Retinal pigment epithelial cell (primary cell): ENCODE results near the gene TSC22D2.

Experiments
- DNase-seq: peaks from one replicate; pipeline ENCODE4 v3.0.0-alpha.2; 2010; ENCODE audit warnings: low read depth
- H3K4me3 ChIP-seq: 2 replicates; pipeline ENCODE4 v1.5.1; 2011; ENCODE audit warnings: mild to moderate bottlenecking, low read length, control low read depth, moderate library complexity
- TF ChIP-seq, protein P1 (sequence below): conservative IDR thresholded peaks from 2 replicates; pipeline ENCODE4 v1.5.1; 2011; ENCODE audit warnings: low read depth, low read length, control low read depth, inconsistent platforms

The TSC22D2 gene

DNA sequence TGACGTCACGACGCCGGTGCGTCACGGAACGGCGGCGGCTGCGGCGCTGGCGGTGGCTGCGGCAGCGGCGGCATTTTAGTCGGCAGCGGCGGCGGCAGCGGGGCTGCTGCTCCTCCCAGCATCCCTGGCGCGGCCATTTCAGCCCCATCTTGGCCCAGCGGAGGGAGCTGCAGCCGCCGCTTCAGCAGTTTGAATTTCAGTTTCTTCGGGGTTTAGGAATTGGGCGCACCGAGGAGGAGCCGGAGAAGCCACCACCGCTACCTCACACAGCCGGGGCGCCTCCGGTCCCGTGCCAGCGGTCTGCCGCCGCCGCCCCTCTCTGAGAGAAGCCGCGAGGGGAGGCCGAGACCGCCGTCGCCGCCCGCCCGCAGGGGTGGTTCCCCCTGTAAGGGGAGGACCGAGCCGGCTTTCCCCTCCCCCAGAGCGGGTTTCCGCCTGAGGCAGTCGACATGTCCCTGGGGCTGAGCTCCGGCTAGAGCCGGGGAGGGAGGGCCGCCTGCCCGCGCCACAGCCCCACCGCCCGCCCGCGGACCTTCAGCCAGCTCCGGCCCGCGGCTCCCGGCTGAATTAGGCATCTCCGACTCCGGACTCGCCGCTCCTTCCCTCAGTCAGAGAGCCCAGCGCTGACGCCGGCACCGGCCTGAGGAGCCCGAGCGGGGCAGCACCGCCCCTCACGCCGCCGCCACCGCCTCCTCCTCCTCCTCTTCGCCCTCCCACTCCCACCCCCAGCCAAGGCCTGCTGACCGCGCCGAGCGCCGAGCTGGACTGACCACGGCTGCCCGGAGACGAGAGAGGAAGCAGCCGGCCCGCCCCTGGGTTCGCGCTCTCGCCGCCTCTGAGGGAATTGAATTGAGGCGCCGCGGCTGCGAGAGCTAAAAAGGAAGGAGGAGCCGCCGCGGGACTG is at the start of gene TSC22D2:
Gene TSC22D2 (plus strand): TSS at position 78 of the 904 bp plus-strand sequence. CDS start 1,053 bp downstream, outside the sequence.
- TF ChIP-seq, protein P1, sequence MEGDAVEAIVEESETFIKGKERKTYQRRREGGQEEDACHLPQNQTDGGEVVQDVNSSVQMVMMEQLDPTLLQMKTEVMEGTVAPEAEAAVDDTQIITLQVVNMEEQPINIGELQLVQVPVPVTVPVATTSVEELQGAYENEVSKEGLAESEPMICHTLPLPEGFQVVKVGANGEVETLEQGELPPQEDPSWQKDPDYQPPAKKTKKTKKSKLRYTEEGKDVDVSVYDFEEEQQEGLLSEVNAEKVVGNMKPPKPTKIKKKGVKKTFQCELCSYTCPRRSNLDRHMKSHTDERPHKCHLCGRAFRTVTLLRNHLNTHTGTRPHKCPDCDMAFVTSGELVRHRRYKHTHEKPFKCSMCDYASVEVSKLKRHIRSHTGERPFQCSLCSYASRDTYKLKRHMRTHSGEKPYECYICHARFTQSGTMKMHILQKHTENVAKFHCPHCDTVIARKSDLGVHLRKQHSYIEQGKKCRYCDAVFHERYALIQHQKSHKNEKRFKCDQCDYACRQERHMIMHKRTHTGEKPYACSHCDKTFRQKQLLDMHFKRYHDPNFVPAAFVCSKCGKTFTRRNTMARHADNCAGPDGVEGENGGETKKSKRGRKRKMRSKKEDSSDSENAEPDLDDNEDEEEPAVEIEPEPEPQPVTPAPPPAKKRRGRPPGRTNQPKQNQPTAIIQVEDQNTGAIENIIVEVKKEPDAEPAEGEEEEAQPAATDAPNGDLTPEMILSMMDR = peak; percentile 9
- H3K4me3 ChIP-seq = peak within 1 kb of the TSS; percentile 98
- peak; percentile 72 for DNase-seq

DNA sequence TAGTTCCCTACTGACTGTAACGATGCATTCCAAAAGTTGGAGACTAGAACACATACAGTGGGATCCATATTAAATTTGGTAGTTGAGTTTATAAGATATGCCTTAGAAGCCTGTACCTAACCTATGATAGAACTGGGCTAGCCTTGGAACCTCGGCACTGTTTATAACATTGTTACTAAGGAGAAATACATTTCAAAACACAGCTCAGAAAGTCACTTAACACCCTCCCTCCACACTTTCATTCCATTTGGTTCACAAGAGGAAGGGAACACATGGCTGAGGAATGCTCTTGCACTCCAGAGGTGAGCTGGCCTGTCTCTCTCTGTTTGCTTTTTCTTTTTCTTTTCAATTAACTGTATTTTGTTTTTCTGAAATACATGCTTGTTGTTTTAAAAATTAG is 48.7 kb upstream of the TSC22D2 start:
- DNase-seq = no peak
- TF ChIP-seq, protein P1 = no peak
- no peak overlapping the region for H3K4me3 ChIP-seq

DNA sequence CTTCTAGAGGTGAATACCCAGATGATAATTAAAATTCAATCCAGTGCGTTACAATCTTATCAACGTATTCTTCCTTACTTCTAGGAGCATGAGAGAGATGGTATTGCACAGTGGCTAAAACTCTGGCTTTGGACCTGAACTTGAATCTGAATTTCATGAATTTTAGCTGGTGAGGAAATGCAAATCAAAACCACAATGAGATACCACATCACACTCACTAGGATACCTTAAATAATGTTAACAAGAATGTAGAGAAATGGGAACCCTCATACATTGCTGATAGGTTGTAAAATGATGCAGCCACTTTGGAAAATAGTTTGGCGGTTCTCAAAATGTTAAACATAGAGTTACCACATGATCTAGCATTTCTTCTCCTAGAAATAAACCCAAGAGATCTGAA is 47.1 kb upstream of the TSC22D2 start:
- no peak overlapping the region for H3K4me3 ChIP-seq
- no peak for DNase-seq
- TF ChIP-seq, protein P1 = no peak

DNA sequence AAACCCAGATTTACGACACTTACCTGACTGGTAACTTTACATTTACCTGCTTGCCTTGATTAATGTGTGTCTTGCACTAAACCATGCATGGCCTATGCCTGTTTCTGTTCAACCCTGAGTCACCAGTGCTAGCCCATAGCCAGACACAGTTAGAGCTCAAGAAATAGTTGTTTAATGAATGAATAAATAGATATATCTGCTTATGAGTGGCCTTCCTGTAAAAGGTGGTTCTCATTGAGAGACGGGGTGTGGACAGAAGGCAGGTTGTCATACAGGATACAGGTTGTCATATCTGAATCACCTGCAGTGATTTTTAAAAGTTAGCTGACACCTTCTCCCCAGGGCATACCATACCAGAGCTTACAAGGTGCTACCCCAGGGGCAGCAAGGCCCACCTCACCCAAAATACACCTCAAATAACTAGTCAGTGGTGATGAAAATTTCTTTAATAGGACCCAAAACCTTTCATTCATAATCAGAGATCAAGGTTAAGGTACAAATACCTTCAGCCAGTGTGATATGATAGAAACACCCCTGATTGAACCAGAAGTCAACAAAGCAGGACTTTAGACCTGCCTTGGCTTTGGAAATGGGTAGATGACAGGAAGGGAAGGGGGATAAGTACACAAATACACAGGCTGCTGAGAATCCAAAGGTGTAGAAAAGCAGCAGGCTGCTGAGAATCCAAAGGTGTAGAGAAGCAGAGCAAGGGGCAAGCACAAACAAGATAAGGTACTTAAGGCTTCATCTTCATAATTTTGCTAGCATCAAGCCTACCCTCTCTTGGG is 45.4 kb upstream of the TSC22D2 start:
- TF ChIP-seq, protein P1 = no peak
- no peak for DNase-seq
- H3K4me3 ChIP-seq = no peak overlapping the region

DNA sequence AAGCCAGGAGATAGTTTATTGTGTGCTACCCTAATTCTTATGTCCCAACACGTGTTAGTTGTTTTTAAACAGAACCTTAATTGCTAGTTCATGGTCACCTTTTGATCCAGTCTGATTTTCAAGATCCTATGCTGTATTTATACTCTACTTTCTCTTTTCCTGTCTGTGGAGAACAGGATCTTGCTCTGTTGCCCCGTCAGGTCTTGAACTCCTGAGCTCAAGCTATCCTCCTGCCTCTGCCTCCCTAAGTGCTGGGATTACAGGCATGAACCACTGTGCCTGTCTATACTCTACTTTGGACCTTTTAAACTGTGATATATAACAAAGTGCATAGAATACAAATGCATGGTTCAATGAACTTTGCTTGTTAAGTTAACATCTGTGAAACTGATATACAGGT is 44.7 kb upstream of the TSC22D2 start:
- TF ChIP-seq, protein P1 = no peak
- no peak overlapping the region for H3K4me3 ChIP-seq
- DNase-seq = no peak

DNA sequence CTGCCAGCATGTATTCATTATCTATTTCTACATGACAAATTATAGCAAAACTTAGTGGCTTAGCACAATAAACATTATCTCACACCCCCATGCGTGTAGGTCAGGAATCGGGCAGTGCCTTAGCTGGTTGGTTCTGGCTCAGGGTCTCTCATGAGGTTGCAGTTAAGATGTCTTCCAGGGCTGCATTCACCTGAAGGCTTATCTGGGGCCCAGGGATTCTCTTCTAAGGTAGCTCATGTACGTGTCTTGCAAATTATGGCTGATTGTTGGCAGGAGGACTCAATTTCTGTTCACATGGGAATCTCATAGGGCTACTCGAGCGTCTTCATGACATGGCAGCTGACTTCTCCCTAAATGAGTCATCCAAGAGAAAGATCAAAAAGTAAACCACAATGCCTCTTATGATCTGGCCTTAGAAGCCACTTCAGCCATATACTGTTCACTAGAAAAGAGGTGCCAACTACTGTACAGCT is 42.9 kb upstream of the TSC22D2 start:
- TF ChIP-seq, protein P1 = no peak
- no peak for DNase-seq
- H3K4me3 ChIP-seq = no peak overlapping the region

DNA sequence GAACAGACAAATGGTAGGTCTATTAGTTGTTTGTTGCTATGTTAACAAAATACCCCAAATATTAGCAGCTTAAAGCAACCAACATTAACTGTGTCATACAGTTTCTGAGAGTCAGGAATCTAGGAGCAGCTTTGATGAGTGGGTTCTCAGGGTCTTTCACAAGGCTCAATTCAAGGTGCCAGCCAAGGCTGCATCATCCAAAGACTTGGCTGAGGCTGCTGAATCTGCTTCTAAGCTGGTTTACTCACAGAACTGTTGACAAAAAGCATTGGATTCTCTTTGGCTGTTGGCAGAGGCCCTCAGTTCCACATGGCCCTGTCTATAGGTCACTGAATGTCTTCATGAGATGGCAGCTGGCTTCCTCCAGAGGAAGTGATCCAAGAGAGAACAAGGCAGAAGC is 40.3 kb upstream of the TSC22D2 start:
- no peak for DNase-seq
- TF ChIP-seq, protein P1 = no peak

More for the DNA sequence above, 40.3 kb upstream of the TSC22D2 start:
- no peak overlapping the region for H3K4me3 ChIP-seq
